ENCODE data around the gene FNBP1.

DNA sequence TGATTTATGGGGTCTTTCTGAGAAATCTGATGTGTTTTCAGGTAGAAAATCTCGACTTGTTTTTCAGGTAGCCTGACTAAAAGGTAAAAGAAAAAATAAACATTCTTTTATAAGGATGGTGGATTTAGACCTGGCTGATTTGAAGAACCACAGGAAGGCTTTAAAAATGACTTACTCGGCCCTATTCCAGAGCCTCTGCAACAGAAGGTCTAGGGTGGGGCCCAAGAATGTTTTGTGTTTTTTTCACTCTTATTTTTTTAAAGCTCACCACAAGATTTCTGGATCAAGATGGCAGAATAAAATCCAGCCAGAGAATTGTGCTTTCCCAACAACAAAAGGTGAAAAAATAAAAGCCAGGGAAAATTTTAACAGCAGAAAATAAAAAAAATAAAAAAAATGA, 59.1 kb downstream of the FNBP1 start:
- no peak for TF ChIP-seq SOX5 (CRISPR knock-in tag; IDR thresholded peaks at IDR 0.05; ENCODE audit: borderline replicate concordance)
- no peak for TF ChIP-seq ETV6 (CRISPR knock-in tag; conservative IDR thresholded peaks at IDR 0.05)
- TF ChIP-seq ZC3H13 (CRISPR knock-in tag; IDR thresholded peaks at IDR 0.05): no peak
- TF ChIP-seq, protein P1, sequence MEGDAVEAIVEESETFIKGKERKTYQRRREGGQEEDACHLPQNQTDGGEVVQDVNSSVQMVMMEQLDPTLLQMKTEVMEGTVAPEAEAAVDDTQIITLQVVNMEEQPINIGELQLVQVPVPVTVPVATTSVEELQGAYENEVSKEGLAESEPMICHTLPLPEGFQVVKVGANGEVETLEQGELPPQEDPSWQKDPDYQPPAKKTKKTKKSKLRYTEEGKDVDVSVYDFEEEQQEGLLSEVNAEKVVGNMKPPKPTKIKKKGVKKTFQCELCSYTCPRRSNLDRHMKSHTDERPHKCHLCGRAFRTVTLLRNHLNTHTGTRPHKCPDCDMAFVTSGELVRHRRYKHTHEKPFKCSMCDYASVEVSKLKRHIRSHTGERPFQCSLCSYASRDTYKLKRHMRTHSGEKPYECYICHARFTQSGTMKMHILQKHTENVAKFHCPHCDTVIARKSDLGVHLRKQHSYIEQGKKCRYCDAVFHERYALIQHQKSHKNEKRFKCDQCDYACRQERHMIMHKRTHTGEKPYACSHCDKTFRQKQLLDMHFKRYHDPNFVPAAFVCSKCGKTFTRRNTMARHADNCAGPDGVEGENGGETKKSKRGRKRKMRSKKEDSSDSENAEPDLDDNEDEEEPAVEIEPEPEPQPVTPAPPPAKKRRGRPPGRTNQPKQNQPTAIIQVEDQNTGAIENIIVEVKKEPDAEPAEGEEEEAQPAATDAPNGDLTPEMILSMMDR (CRISPR knock-in tag; IDR thresholded peaks at IDR 0.05): no peak
- TF ChIP-seq ZNF318 (CRISPR knock-in tag; IDR thresholded peaks at IDR 0.05): no peak
- TF ChIP-seq EP300 (IDR thresholded peaks at IDR 0.05; ENCODE audit: low read depth in 2 of 2, low read length in 2 of 2): no peak
- no peak for TF ChIP-seq EP300 (CRISPR knock-in tag; IDR thresholded peaks at IDR 0.05; ENCODE audit: borderline replicate concordance)
- TF ChIP-seq, protein P2, sequence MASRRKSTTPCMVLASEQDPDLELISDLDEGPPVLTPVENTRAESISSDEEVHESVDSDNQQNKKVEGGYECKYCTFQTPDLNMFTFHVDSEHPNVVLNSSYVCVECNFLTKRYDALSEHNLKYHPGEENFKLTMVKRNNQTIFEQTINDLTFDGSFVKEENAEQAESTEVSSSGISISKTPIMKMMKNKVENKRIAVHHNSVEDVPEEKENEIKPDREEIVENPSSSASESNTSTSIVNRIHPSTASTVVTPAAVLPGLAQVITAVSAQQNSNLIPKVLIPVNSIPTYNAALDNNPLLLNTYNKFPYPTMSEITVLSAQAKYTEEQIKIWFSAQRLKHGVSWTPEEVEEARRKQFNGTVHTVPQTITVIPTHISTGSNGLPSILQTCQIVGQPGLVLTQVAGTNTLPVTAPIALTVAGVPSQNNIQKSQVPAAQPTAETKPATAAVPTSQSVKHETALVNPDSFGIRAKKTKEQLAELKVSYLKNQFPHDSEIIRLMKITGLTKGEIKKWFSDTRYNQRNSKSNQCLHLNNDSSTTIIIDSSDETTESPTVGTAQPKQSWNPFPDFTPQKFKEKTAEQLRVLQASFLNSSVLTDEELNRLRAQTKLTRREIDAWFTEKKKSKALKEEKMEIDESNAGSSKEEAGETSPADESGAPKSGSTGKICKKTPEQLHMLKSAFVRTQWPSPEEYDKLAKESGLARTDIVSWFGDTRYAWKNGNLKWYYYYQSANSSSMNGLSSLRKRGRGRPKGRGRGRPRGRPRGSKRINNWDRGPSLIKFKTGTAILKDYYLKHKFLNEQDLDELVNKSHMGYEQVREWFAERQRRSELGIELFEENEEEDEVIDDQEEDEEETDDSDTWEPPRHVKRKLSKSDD (CRISPR knock-in tag; IDR thresholded peaks at IDR 0.05; ENCODE audit: low read depth): no peak
- TF ChIP-seq ZNF841 (CRISPR knock-in tag; IDR thresholded peaks at IDR 0.05; ENCODE audit: borderline replicate concordance): no peak
- TF ChIP-seq NPAS2 (CRISPR knock-in tag; IDR thresholded peaks at IDR 0.05; ENCODE audit: borderline replicate concordance): no peak
- TF ChIP-seq, protein P3, sequence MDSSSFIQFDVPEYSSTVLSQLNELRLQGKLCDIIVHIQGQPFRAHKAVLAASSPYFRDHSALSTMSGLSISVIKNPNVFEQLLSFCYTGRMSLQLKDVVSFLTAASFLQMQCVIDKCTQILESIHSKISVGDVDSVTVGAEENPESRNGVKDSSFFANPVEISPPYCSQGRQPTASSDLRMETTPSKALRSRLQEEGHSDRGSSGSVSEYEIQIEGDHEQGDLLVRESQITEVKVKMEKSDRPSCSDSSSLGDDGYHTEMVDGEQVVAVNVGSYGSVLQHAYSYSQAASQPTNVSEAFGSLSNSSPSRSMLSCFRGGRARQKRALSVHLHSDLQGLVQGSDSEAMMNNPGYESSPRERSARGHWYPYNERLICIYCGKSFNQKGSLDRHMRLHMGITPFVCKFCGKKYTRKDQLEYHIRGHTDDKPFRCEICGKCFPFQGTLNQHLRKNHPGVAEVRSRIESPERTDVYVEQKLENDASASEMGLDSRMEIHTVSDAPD (CRISPR knock-in tag; IDR thresholded peaks at IDR 0.05): no peak
- no peak for TF ChIP-seq EZH2 (conservative IDR thresholded peaks at IDR 0.05; ENCODE audit: low read depth, low read length)
